Body of pancreas (tissue), 4 donors: ENCODE results near the gene ESYT1. TPM values are rescaled to one million over a fixed set of nuclear protein-coding genes. Genes with fewer than 3 reads are reported as not detected.

ENCODE experiments used
- ATAC-seq: fragments of 150-250 bp; one replicate; pipeline ENCODE4 v1.9.1; 2016
- DNase-seq, 4 donors: peaks; one replicate each; pipeline ENCODE4 v3.0.0-alpha.2; 2019
- H3K27ac ChIP-seq, 4 donors: fragments of 200-600 bp; sonication (generic); 1 replicate in 3 of 4; 2 replicates in 1 of 4; pipeline versions ENCODE4 v1.5.1 to v1.6.1; 2016 to 2019; ENCODE audit warnings: mild to moderate bottlenecking in 1 of 4, mixed read lengths in 1 of 4, moderate library complexity in 1 of 4
- H3K27me3 ChIP-seq, 2 donors: fragments of 200-600 bp; sonication (generic); one replicate each; pipeline ENCODE4 v1.6.0; 2016; ENCODE audit warnings: mild to moderate bottlenecking in 1 of 2
- H3K36me3 ChIP-seq, 2 donors: fragments of 200-600 bp; sonication (generic); replicated peaks in 1 of 2; 2 replicates each; pipeline ENCODE4 v1.5.1; 2016; ENCODE audit warnings: low read depth in 2 of 2; ENCODE audit not compliant: insufficient read depth in 1 of 2
- H3K4me1 ChIP-seq: fragments of 200-600 bp; sonication (generic); one replicate; pipeline ENCODE4 v1.6.0; 2016
- H3K4me3 ChIP-seq, 2 donors: fragments of 200-600 bp; sonication (generic); 1 replicate in 1 of 2; 2 replicates in 1 of 2; pipeline ENCODE4 v1.5.1; 2016 to 2019
- H3K9me3 ChIP-seq, 3 donors: fragments of 200-600 bp; sonication (generic); 1 replicate in 2 of 3; 2 replicates in 1 of 3; pipeline ENCODE4 v1.5.1; 2016
- POLR2A ChIP-seq, 3 donors: fragments of 450-650 bp; IDR thresholded peaks; one replicate each; pipeline ENCODE4 v1.6.1; 2016; ENCODE audit warnings: antibody characterized with exemption in 3 of 3, mild to moderate bottlenecking in 2 of 3
- WGBS, 2 donors: methylation state at CpG; one replicate each; pipeline ENCODE4 v1.1.5; 2017; 5-methylcytosine and 5-hydroxymethylcytosine counted together
- intact Hi-C: fragments of 100-400 bp; cut with DNase I; formaldehyde crosslinking; loops from one replicate; pipeline ENCODE4 v1.15.1; 2023
- total RNA-seq, 2 donors: library from RNA; depleted of rRNA; stranded (reverse); fragments of >200 nt; gene quantifications; one replicate each; pipeline ENCODE4 v1.1.0, GENCODE V29; 2016
- TF ChIP-seq, protein P1 (sequence below), 7 experiments: fragments of 450-650 bp in 4 of 7; fragments of 200-600 bp in 3 of 7; sonication (generic) in 3 of 7; IDR thresholded peaks; one replicate each; pipeline ENCODE4 v1.5.1; 2016 to 2019; ENCODE audit warnings: antibody characterized with exemption in 7 of 7

Gene ESYT1, protein sequence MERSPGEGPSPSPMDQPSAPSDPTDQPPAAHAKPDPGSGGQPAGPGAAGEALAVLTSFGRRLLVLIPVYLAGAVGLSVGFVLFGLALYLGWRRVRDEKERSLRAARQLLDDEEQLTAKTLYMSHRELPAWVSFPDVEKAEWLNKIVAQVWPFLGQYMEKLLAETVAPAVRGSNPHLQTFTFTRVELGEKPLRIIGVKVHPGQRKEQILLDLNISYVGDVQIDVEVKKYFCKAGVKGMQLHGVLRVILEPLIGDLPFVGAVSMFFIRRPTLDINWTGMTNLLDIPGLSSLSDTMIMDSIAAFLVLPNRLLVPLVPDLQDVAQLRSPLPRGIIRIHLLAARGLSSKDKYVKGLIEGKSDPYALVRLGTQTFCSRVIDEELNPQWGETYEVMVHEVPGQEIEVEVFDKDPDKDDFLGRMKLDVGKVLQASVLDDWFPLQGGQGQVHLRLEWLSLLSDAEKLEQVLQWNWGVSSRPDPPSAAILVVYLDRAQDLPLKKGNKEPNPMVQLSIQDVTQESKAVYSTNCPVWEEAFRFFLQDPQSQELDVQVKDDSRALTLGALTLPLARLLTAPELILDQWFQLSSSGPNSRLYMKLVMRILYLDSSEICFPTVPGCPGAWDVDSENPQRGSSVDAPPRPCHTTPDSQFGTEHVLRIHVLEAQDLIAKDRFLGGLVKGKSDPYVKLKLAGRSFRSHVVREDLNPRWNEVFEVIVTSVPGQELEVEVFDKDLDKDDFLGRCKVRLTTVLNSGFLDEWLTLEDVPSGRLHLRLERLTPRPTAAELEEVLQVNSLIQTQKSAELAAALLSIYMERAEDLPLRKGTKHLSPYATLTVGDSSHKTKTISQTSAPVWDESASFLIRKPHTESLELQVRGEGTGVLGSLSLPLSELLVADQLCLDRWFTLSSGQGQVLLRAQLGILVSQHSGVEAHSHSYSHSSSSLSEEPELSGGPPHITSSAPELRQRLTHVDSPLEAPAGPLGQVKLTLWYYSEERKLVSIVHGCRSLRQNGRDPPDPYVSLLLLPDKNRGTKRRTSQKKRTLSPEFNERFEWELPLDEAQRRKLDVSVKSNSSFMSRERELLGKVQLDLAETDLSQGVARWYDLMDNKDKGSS
- total RNA-seq: 100 to 1,000 TPM in 1 of 2 donors, 10 to 100 TPM in 1; 43.3 to 182 TPM

DNA sequence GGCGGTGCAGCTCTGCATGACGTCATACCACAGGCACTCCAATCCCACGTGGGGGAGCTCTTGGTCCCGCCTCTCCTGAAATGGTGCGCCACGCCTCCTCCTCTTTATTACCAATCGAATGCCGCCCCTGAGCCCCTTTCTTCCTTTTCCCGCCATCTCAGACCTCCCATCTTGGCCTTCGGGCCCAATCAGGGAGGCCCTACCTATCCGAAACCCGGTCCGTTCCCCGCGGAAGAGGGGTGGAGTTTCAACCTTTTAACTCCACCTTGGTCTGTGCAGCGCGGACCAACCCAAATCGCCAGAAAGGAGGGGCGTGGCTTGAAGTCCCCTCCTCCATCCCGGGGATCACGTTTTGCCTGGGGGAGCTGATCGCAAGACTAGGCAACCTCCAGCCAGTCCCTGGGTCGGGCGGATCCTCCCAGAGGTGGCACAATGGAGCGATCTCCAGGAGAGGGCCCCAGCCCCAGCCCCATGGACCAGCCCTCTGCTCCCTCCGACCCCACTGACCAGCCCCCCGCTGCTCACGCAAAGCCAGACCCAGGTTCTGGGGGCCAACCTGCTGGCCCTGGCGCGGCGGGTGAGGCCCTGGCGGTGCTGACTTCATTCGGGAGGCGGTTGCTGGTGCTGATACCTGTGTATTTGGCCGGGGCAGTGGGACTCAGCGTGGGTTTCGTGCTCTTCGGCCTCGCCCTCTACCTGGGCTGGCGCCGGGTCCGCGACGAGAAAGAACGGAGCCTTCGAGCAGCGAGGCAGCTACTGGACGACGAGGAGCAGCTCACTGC, at the start of gene ESYT1:
Gene ESYT1 (plus strand): TSS at position 380 of the 782 bp plus-strand sequence. CDS start 53 bp downstream, at position 433.
- TF ChIP-seq POLR2A (IDR thresholded peaks at IDR 0.05): peak; percentile 96 to 98 (median 98)
- TF ChIP-seq, protein P1, sequence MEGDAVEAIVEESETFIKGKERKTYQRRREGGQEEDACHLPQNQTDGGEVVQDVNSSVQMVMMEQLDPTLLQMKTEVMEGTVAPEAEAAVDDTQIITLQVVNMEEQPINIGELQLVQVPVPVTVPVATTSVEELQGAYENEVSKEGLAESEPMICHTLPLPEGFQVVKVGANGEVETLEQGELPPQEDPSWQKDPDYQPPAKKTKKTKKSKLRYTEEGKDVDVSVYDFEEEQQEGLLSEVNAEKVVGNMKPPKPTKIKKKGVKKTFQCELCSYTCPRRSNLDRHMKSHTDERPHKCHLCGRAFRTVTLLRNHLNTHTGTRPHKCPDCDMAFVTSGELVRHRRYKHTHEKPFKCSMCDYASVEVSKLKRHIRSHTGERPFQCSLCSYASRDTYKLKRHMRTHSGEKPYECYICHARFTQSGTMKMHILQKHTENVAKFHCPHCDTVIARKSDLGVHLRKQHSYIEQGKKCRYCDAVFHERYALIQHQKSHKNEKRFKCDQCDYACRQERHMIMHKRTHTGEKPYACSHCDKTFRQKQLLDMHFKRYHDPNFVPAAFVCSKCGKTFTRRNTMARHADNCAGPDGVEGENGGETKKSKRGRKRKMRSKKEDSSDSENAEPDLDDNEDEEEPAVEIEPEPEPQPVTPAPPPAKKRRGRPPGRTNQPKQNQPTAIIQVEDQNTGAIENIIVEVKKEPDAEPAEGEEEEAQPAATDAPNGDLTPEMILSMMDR (IDR thresholded peaks at IDR 0.05): peak in 2 of 7 experiments; percentile 9 to 14
- peak; percentile 99 to 100 (median 100) for DNase-seq
- Histone ChIP-seq H3K27ac (peak within 1 kb of the TSS; percentile 91 to 92 (median 92)), H3K4me1 (peaks cover 41% of the 10 kb centered on the region), H3K9me3 (no peaks in the 10 kb centered on the region), H3K36me3 (peaks cover 0 to 6% of the 10 kb centered on the region in 2 donors), H3K27me3 (no peaks in the 10 kb centered on the region), H3K4me3 (peak within 1 kb of the TSS; percentile 26 to 77)
- ATAC-seq: peak; percentile 93
- WGBS, 2 donors: 0% methylated on average over 24 to 49 of the region's 49 CpGs
- intact Hi-C loops: no loop called here

DNA sequence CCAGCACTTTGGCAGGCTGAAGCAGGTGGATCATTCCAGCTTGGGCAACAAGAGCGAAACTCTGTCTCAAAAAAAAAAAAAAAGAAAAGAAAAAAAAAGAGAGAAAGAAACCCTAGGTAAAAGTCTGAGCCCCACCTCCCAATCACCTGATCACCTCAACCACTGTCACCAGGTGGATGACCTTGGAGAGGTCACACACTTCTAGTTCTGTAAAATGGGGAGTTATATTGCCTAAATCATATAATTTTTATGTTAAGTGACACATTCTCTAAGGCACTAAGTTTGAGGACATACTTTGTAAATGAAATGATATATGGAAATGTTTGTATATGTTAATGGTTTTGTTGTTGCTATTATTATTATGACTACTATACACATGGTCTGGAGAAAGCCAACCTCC, 49.6 kb upstream of the ESYT1 start:
- 95 to 100% methylated on average over 1 of the region's 1 CpG for WGBS, 2 donors
- Histone ChIP-seq H3K9me3 (no peaks in the 10 kb centered on the region), H3K27ac (peak overlapping the region; percentile 95 to 98 (median 98)), H3K4me3 (no peak overlapping the region), H3K4me1 (peaks cover 38% of the 10 kb centered on the region), H3K27me3 (no peaks in the 10 kb centered on the region), H3K36me3 (no peaks in the 10 kb centered on the region)
- intact Hi-C loops: no loop called here
- no peak for TF ChIP-seq POLR2A (IDR thresholded peaks at IDR 0.05)
- TF ChIP-seq, protein P1 (IDR thresholded peaks at IDR 0.05): no peak
- DNase-seq (no peak), ATAC-seq (no peak)

DNA sequence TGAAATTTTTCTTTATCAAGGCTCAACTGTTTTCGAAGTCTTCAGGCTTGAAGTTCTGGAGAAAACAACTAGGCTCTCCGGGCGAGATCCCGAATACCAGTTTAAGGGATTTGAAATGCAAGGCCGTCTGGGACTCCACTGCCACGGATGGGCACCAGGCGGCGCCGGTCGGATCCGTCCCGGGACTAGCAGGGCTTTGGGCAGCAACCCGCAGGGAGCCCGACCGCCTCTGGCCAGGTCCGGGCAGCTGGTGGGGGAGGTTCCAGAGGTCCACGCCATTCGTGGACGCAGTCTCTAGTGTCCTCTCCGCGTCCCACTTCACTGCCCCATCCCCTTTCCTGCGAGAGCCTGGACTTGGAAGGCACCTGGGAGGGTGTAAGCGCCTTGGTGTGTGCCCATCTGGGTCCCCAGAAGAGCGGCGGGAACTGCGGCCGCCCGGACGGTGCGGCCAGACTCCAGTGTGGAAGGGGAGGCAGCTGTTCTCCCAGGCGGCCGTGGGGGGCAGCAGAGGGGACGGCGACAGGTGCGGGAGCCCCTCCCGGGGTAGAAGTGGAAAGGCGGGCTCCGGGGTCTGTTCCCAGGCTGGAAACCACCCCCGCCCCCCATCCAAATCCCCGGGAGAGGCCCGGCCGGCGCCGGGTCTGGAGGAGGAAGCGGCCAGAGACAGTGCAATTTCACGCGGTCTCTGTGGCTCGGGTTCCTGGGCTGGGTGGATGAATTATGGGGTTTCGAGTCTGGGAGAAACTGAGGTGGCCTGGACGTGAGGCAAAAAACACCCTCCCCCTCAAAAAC, 48.9 kb upstream of the ESYT1 start:
- peak overlapping the region; percentile 95 to 98 (median 98) for H3K27ac ChIP-seq
- intact Hi-C loops: no loop called here
- no peaks in the 10 kb centered on the region for H3K9me3 ChIP-seq
- WGBS, 2 donors: 0 to 1% methylated on average over 18 to 49 of the region's 50 CpGs
- peaks cover 0 to 2% of the 10 kb centered on the region in 2 donors for H3K36me3 ChIP-seq
- DNase-seq: peak; percentile 94 to 96 (median 95)
- peak; percentile 74 for ATAC-seq
- peak; percentile 81 to 92 (median 90) for TF ChIP-seq POLR2A (IDR thresholded peaks at IDR 0.05)
- TF ChIP-seq, protein P1 (IDR thresholded peaks at IDR 0.05): peak; percentile 68 to 95 (median 92)
- H3K4me1 ChIP-seq: peaks cover 45% of the 10 kb centered on the region
- H3K4me3 ChIP-seq: peak overlapping the region; percentile 6 to 58
- H3K27me3 ChIP-seq: no peaks in the 10 kb centered on the region
